ENCODE data around the gene ADRA2B. TPM values are rescaled to one million over a fixed set of nuclear protein-coding genes. Genes with fewer than 3 reads are reported as not detected.
A peak's percentile ranks its signal among the peaks of the same experiment; 100 is the strongest.

Gene ADRA2B
- total RNA-seq, 6 experiments from 2014 or later = not detected

DNA sequence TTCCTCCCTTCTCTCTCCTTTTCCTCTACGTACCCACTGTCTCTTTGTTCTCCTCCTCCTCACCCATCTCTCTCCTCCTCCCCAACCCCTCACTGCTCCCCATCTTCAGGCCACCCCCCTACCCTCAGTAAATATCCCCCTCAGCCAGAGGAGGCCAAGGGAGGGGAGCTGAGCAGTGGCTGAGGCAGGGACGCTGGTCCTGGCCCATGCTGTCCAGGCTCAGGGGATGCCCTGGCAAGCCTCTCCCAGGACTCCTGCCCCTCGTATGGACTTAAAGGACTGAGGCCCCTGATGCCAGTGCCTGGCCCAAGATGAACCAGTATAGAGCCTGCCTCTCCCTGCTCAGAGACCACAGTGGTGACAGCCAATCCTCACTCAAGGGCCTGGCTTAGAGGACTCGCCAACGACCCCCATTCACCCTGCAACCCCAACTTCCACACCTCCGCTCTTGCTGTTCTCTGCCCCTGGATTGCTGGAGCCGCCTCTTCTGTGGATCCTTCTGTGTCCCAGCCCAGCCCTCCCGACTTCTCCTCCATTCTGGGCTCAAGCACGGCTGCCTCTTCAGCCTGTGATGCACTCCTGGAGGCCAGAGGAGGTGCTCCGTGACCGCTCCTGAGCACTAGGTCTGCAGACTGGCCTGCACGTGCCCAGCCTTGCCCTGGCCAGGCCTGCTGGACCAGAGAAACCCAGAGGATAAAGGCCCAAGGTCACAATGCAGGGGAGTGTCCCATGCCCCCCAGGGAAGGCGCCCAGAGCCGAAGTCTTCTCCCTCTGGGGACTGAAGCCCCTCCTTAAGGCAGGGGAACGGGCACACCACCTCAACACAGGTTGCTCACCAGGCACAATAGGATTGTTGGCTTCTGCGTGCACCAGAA is 38.4 kb upstream of the ADRA2B start:
- H3K4me3 Mint-ChIP-seq = no peak overlapping the region
- no peak overlapping the region for H3K27ac Mint-ChIP-seq
- DNase-seq = no peak
- no peaks in the 10 kb centered on the region for H3K9me3 Mint-ChIP-seq
- TF ChIP-seq, protein P1, sequence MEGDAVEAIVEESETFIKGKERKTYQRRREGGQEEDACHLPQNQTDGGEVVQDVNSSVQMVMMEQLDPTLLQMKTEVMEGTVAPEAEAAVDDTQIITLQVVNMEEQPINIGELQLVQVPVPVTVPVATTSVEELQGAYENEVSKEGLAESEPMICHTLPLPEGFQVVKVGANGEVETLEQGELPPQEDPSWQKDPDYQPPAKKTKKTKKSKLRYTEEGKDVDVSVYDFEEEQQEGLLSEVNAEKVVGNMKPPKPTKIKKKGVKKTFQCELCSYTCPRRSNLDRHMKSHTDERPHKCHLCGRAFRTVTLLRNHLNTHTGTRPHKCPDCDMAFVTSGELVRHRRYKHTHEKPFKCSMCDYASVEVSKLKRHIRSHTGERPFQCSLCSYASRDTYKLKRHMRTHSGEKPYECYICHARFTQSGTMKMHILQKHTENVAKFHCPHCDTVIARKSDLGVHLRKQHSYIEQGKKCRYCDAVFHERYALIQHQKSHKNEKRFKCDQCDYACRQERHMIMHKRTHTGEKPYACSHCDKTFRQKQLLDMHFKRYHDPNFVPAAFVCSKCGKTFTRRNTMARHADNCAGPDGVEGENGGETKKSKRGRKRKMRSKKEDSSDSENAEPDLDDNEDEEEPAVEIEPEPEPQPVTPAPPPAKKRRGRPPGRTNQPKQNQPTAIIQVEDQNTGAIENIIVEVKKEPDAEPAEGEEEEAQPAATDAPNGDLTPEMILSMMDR (IDR thresholded peaks at IDR 0.05) = no peak
- peaks cover 18% of the 10 kb centered on the region for H3K27me3 Mint-ChIP-seq (ENCODE audit: insufficient read depth)
- no peaks in the 10 kb centered on the region for H3K36me3 Mint-ChIP-seq (ENCODE audit: low read depth)
- H3K4me1 Mint-ChIP-seq (ENCODE audit: low read depth) = no peaks in the 10 kb centered on the region; the same call in 1 of the 2 replicates

DNA sequence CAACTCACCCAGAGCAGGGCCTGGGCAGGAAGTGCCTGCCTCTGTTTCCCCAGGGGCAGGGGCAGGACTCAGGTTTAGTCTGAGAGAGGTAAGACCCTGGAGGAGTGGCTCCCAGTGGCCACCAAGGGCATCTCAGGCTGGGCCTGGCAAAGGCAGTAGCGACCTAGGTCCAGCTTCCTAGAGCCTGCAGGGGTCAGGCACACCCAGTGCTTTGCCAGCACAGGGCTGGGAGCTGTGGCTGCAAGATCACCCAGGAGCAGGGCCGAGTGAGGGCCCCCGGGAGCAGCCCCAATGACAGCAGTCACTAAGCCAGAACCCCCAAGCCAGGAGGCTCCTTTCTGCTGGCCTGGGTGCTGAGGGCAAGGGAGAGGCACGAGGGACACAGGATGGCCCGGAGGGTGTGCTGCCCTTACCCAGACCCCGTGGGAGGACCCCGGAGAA is 37.6 kb upstream of the ADRA2B start:
- TF ChIP-seq, protein P1 (IDR thresholded peaks at IDR 0.05) = peak; percentile 31; the same call in 1 of the 2 replicates
- H3K4me3 Mint-ChIP-seq = no peak overlapping the region
- H3K9me3 Mint-ChIP-seq = no peaks in the 10 kb centered on the region
- no peak overlapping the region for H3K27ac Mint-ChIP-seq
- no peaks in the 10 kb centered on the region for H3K36me3 Mint-ChIP-seq (ENCODE audit: low read depth)
- DNase-seq = no peak
- H3K27me3 Mint-ChIP-seq (ENCODE audit: insufficient read depth) = peaks cover 11% of the 10 kb centered on the region
- peaks cover 5% of the 10 kb centered on the region for H3K4me1 Mint-ChIP-seq (ENCODE audit: low read depth)

DNA sequence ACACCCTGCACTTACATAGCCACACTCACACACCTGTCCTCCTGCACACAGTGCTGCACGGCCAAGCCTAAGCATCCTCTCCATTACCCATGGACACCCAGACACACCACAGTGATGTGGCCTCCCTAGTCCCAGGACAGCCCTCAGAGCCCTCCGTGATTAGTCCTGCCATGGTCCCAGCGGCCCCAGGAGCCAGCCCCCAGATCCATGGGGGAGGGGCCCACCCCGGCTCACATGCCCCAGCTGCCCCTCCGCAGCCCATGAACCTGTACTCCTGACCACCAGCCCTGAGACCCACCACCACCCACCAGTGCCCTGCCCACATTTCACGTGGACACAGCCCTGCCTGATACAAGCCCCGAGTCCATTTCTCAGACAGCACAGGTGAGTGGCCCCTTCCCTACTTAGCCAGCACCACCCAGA is 36.9 kb upstream of the ADRA2B start:
- no peak for DNase-seq
- H3K36me3 Mint-ChIP-seq (ENCODE audit: low read depth) = no peaks in the 10 kb centered on the region
- H3K9me3 Mint-ChIP-seq = no peaks in the 10 kb centered on the region
- H3K4me3 Mint-ChIP-seq = no peak overlapping the region
- TF ChIP-seq, protein P1 (IDR thresholded peaks at IDR 0.05) = no peak
- H3K4me1 Mint-ChIP-seq (ENCODE audit: low read depth) = peaks cover 12% of the 10 kb centered on the region
- peaks cover 8% of the 10 kb centered on the region for H3K27me3 Mint-ChIP-seq (ENCODE audit: insufficient read depth)
- no peak overlapping the region for H3K27ac Mint-ChIP-seq

DNA sequence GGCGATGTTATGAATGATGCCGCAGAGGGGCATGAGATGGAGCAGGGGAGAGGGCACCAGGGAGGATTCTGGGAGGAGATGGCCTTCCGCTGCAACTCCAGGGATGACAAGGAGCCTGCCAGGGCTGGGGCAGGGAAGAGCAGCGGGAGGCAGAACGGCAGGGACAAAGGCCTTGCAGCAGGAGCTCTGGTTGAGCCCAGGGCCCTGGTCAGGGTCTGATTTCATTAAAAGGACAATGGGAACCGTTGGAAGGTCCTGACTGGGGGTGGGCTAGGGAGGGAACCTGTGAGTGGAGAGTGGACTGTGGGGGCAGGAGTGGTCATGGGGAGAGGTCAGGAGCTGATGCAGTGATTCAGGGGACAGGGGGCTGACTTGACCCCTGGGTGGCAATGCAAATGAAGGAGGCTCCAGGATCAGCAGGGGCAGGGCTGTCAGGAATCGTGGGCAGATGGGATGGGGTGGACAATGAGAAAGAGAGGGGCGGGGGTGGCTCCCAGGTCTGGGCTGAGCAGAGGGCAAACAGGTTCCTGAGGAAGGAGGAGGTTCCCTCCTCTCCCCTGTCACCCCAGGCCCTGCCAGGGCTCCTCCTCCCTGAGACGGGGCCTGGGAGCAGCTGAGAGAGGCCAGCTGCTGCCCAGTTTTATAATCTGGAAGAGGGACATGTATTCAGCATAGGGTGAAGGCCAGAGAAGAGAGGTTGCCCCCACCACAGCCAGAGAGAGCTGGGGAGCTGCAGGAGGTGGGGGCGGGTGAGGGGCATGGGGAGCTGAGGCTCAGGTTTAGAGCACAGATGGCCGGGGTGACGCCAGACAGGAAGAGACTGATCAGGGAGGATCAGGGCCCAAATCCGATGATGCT is 36.2 kb upstream of the ADRA2B start:
- no peak overlapping the region for H3K27ac Mint-ChIP-seq
- no peaks in the 10 kb centered on the region for H3K36me3 Mint-ChIP-seq (ENCODE audit: low read depth)
- H3K9me3 Mint-ChIP-seq = no peaks in the 10 kb centered on the region
- no peak for DNase-seq
- peaks cover 19% of the 10 kb centered on the region for H3K4me1 Mint-ChIP-seq (ENCODE audit: low read depth)
- peaks cover 3% of the 10 kb centered on the region for H3K27me3 Mint-ChIP-seq (ENCODE audit: insufficient read depth)
- TF ChIP-seq, protein P1 (IDR thresholded peaks at IDR 0.05) = no peak
- no peak overlapping the region for H3K4me3 Mint-ChIP-seq

DNA sequence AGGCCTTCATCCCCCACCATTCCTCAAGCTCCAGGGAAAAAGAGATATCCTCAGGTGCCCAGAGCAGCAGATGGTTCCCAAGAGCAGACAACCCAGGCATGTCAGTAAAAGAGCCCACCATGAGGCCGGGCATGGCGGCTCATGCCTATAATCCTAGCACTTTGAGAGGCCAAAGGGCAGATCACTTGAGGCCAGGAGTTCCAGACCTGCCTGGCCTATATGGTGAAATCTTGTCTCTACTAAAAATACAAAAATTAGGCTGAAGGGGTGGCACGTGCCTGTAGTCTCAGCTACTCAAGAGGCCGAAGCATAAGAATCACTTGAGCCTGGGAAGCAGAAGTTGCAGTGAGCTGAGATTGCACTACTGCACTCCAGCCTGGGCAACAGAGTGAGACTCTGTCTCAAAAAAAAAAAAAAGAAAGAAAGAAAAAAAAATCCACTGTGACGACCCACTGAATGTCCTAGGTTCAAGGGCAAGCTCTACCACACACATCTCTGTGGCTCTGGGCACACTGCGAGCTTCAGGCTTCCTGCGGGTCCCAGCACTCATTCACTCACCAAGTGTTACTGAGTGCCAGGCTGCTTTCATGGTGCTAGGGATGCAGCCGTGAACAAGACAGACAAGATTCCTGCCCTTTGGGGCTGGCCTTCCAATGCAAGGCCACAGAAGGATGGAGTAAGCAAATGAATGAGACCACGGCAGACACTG is 35.4 kb upstream of the ADRA2B start:
- peaks cover 27% of the 10 kb centered on the region for H3K4me1 Mint-ChIP-seq (ENCODE audit: low read depth)
- peaks cover 2% of the 10 kb centered on the region for H3K27me3 Mint-ChIP-seq (ENCODE audit: insufficient read depth)
- DNase-seq = no peak
- H3K27ac Mint-ChIP-seq = no peak overlapping the region
- H3K4me3 Mint-ChIP-seq = no peak overlapping the region
- H3K9me3 Mint-ChIP-seq = no peaks in the 10 kb centered on the region
- TF ChIP-seq, protein P1 (IDR thresholded peaks at IDR 0.05) = no peak
- no peaks in the 10 kb centered on the region for H3K36me3 Mint-ChIP-seq (ENCODE audit: low read depth)
